ENCODE measurements around the gene SIGLEC6.

GRCh38 chr19:51507640-51508058, 23.8 kb downstream of the SIGLEC6 start:
- TF ChIP-seq CTCF (IDR thresholded peaks at IDR 0.05) (no peak), POLR2A (IDR thresholded peaks at IDR 0.05) (no peak)
